ENCODE results near the gene VAMP8.

VAMP8 gene

GRCh38 chr2:85577386-85578242, at the start of gene VAMP8:
Gene VAMP8, plus strand, starts transcription at chr2:85577586. Its CDS starts 61 bp downstream, at chr2:85577647.
- peak; percentile 69 to 86 for DNase-seq (ENCODE audit: low read depth in 1 of 2, low spot score in 1 of 2)
- TF ChIP-seq JUND (IDR thresholded peaks at IDR 0.05; ENCODE audit: low read depth): no peak

DNA sequence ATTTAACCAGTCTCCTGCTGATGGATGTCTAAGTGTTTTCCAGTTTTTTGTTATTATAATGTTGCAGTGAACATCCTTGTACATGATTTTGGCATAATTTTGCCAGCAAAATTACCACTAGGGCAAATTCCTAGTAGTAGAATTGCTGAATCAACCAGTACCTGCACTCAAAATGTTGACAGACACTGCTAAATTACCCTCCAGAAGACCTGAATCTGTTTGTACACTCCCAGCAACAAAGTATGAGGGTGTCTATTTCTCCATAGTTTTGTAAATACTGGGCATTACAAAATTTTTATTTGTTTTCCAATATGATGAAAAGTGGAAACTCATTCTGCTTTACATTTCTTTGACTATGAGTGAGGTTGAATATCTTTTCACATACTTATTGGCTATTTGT, 49.6 kb upstream of the VAMP8 start:
- no peak for DNase-seq (ENCODE audit: low read depth in 1 of 2, low spot score in 1 of 2)
- in situ Hi-C loops (cut with HindIII; ENCODE audit: low pct_unique_long_range_greater_than_20kb, low sequenced_read_pairs): no loop called here
- no peak for TF ChIP-seq JUND (IDR thresholded peaks at IDR 0.05; ENCODE audit: low read depth)

More at GRCh38 chr2:85577386-85578242, at the start of gene VAMP8:
- in situ Hi-C loops (cut with HindIII; ENCODE audit: low pct_unique_long_range_greater_than_20kb, low sequenced_read_pairs): no loop called here

GRCh38 chr2:85528355-85528754, 49.0 kb upstream of the VAMP8 start:
- in situ Hi-C loops (cut with HindIII; ENCODE audit: low pct_unique_long_range_greater_than_20kb, low sequenced_read_pairs): no loop called here
- DNase-seq (ENCODE audit: low read depth in 1 of 2, low spot score in 1 of 2): no peak
- no peak for TF ChIP-seq JUND (IDR thresholded peaks at IDR 0.05; ENCODE audit: low read depth)

DNA sequence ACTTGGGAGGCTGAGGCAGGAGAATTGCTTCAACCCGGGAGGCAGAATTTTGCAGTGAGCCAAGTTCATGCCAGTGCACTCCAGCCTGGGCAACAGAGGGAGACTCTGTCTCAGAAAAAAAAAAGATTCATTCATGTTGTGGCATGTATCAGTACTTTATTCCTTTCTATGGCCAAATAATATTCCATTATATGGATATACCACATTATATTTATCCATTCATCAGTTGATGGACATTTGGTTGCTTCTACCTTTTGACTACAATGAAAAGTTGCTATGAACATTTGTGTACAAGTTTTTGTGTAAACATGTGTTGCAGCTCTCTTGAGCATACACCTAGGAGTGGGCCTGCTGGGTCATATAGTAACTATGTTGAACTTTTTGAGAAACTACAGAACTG, 47.6 kb upstream of the VAMP8 start:
- TF ChIP-seq JUND (IDR thresholded peaks at IDR 0.05; ENCODE audit: low read depth): no peak
- in situ Hi-C loops (cut with HindIII; ENCODE audit: low pct_unique_long_range_greater_than_20kb, low sequenced_read_pairs): no loop called here

GRCh38 chr2:85531589-85531988, 45.8 kb upstream of the VAMP8 start:
- no peak for TF ChIP-seq JUND (IDR thresholded peaks at IDR 0.05; ENCODE audit: low read depth)
- in situ Hi-C loops (cut with HindIII; ENCODE audit: low pct_unique_long_range_greater_than_20kb, low sequenced_read_pairs): no loop called here
- no peak for DNase-seq (ENCODE audit: low read depth in 1 of 2, low spot score in 1 of 2)

More for the DNA sequence above, 47.6 kb upstream of the VAMP8 start:
- DNase-seq (ENCODE audit: low read depth in 1 of 2, low spot score in 1 of 2): no peak

DNA sequence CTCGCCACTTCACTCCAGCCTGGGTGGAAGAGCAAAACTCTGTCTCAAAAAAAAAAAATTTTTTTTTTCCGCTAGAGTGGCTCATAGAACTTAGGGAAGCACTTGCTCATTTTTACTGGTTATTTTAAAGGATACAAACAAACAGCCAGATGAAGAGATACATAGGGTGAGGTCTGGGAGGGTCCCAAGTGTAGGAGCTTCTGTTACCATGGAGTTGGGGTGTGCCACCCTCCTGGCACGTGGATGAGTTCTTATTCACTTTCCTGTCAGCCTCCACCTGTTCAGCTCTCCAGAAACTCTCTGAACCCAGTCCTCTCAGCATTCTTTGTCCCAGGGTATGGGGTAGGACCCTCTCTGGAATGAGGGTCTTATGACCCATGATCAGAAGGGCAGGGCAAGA, 43.3 kb upstream of the VAMP8 start:
- TF ChIP-seq JUND (IDR thresholded peaks at IDR 0.05; ENCODE audit: low read depth): no peak
- no peak for DNase-seq (ENCODE audit: low read depth in 1 of 2, low spot score in 1 of 2)
- in situ Hi-C loops (cut with HindIII; ENCODE audit: low pct_unique_long_range_greater_than_20kb, low sequenced_read_pairs): no loop called here

GRCh38 chr2:85534881-85535280, 42.5 kb upstream of the VAMP8 start:
- in situ Hi-C loops (cut with HindIII; ENCODE audit: low pct_unique_long_range_greater_than_20kb, low sequenced_read_pairs): no loop called here
- no peak for DNase-seq (ENCODE audit: low read depth in 1 of 2, low spot score in 1 of 2)
- TF ChIP-seq JUND (IDR thresholded peaks at IDR 0.05; ENCODE audit: low read depth): no peak

DNA sequence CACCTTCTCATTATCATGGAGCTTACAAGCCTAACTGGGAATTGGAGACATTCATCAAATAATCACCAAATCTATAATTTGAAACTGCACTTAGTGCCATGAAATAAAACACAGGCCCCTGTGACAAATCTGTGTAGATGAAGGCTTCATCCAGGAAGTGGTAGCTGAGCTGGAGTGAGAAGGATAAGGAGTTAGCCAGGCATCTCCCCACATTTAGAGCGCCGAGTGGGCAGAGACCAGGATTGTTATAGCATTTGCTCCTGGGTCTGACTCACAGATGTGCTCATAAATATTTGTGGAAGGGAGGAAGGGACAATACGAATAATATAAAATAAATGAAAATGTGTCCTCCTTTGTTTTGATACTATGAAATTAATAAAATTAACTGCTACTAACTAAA, 40.9 kb upstream of the VAMP8 start:
- no peak for DNase-seq (ENCODE audit: low read depth in 1 of 2, low spot score in 1 of 2)
- in situ Hi-C loops (cut with HindIII; ENCODE audit: low pct_unique_long_range_greater_than_20kb, low sequenced_read_pairs): no loop called here
- no peak for TF ChIP-seq JUND (IDR thresholded peaks at IDR 0.05; ENCODE audit: low read depth)

DNA sequence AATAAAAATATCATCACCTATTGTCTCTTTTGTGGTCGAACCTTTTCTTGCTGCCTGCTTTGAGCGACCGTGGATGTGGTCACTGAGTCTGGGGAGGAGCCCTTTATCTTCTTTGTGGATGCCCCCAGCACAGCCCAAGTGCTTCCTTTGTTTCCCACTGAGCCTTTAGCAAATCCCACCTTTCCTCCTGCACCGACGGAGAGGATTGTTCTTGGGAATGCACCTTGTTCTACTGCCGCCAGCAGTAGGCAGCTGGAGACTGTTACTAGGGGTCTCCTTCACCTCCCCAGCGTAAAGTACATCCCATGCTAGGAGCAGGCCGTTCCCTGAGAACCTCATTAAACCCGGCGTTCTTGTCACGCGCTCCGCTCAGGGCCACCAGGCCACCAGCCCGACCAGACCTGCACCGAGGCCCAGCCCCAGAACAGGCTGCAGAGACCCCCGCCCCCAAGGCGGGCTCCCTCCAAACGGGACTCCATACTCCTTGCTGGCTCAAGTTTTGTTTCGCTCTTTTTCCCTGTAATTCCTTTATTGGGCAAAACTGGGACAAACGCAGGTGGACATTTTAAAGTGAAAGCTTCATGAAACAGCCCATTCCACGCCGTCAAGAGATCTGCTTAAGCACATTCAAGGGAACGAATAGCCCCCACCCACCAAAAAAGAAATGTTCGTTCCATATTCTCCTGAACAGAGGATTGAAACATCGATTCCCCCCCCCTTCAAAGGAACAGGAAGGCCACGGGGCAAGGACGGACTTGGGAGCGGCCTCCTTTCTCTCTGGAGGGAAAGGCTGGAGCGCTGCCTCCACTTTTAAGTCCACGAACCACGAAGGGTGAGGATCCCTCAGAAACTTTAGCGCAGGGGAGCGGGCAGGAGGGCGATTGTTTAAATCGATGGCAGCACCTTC, 39.5 kb upstream of the VAMP8 start:
- TF ChIP-seq JUND (IDR thresholded peaks at IDR 0.05; ENCODE audit: low read depth): no peak
- DNase-seq (ENCODE audit: low read depth in 1 of 2, low spot score in 1 of 2): peak in 1 of 2 experiments; percentile 50
- in situ Hi-C loops (cut with HindIII; ENCODE audit: low pct_unique_long_range_greater_than_20kb, low sequenced_read_pairs): no loop called here

DNA sequence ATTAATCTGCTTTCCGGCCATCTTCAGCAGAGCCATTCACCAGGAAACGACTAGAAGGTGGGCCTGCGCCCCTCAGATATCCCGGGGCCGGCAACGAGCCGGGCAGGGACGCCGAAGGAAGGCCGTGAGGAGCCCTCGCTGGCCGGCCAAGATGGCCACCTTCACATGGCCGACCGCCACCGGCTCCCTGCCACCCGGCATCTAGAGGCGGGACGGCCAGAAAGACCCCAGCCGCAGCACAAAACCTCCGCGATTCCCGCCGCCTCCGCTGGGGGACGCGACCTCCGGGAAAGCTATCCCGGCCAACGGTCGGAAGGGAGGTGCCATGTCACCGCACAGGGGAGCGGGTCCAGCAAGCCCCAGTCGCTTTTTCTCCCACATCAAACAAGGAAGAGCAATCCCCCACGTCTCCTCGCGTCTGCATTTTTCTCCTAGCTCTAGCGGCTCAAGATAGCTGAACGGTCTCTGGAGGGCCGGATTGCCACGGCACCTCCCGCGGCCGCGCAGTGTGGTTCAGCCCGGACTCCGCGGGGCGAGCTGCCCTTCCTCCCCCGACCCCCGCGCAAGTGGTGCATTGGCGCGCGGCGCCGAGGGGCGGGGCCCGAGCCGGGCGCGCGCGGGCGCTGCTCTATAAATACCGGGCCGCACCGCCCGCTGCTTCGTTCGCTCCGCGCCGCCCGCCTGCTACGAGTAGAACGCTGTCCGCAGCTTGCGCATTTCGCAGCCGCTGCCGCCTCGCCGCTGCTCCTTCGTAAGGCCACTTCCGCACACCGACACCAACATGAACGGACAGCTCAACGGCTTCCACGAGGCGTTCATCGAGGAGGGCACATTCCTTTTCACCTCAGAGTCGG, 38.7 kb upstream of the VAMP8 start, which contains the start of gene MAT2A:
Gene MAT2A, plus strand, starts transcription at position 662 of the 854 bp plus-strand sequence. Its CDS starts 120 bp downstream, at position 782.
- DNase-seq (ENCODE audit: low read depth in 1 of 2, low spot score in 1 of 2): peak; percentile 56 to 89
- in situ Hi-C loops (cut with HindIII; ENCODE audit: low pct_unique_long_range_greater_than_20kb, low sequenced_read_pairs): no loop called here
- TF ChIP-seq JUND (IDR thresholded peaks at IDR 0.05; ENCODE audit: low read depth): no peak

- peak in 1 of 2 experiments; percentile 71 for DNase-seq (ENCODE audit: low read depth in 1 of 2, low spot score in 1 of 2)
- no peak for TF ChIP-seq JUND (IDR thresholded peaks at IDR 0.05; ENCODE audit: low read depth)
- in situ Hi-C loops (cut with HindIII; ENCODE audit: low pct_unique_long_range_greater_than_20kb, low sequenced_read_pairs): no loop called here
Measured at GRCh38 chr2:85539361-85540132, 37.8 kb upstream of the VAMP8 start.

All from T47D (cell line).